GM18508 (cell line): ENCODE data around the gene WSB1.

ENCODE experiments used
- ATAC-seq: cut with Tn5 transposase; IDR thresholded peaks from one replicate; pipeline ENCODE4 v1.9.1; 2021; ENCODE audit warnings: moderate number of reproducible peaks; ENCODE audit not compliant: insufficient read depth, unreplicated experiment

The WSB1 gene

GRCh38 chr17:27332485-27333409, 38.8 kb downstream of the WSB1 start:
- ATAC-seq: peak; percentile 75

GRCh38 chr17:27333410-27333980, 39.6 kb downstream of the WSB1 start:
- ATAC-seq: no peak

GRCh38 chr17:27336184-27336583, 42.3 kb downstream of the WSB1 start:
- no peak for ATAC-seq

- ATAC-seq: no peak
Observed at GRCh38 chr17:27338536-27338985, 44.6 kb downstream of the WSB1 start.

GRCh38 chr17:27339198-27339835, 45.4 kb downstream of the WSB1 start:
- no peak for ATAC-seq

- no peak for ATAC-seq
Observed at GRCh38 chr17:27339836-27340550, 46.1 kb downstream of the WSB1 start.

GRCh38 chr17:27340575-27340974, 46.7 kb downstream of the WSB1 start:
- no peak for ATAC-seq

- no peak for ATAC-seq
Observed at GRCh38 chr17:27341041-27341471, 47.1 kb downstream of the WSB1 start.

GRCh38 chr17:27342059-27342458, 48.1 kb downstream of the WSB1 start:
- no peak for ATAC-seq

GRCh38 chr17:27343294-27343693, 49.4 kb downstream of the WSB1 start:
- no peak for ATAC-seq

GRCh38 chr17:27343977-27344607, 50.2 kb downstream of the WSB1 start:
- ATAC-seq: no peak

- no peak for ATAC-seq
Observed at GRCh38 chr17:27345141-27345904, 51.4 kb downstream of the WSB1 start.

GRCh38 chr17:27346228-27346899, 52.5 kb downstream of the WSB1 start:
- ATAC-seq: no peak

GRCh38 chr17:27348196-27348595, 54.3 kb downstream of the WSB1 start:
- ATAC-seq: no peak

- ATAC-seq: no peak
Observed at GRCh38 chr17:27349540-27350021, 55.7 kb downstream of the WSB1 start.

GRCh38 chr17:27351759-27352158, 57.8 kb downstream of the WSB1 start:
- ATAC-seq: no peak

GRCh38 chr17:27352448-27353032, 58.6 kb downstream of the WSB1 start:
- no peak for ATAC-seq

GRCh38 chr17:27353033-27353460, 59.1 kb downstream of the WSB1 start:
- ATAC-seq: no peak
